NB4 (cell line): ENCODE data around the gene CDH23.

ENCODE experiments used
- DNase-seq: peaks from one replicate; pipeline ENCODE4 v3.0.0; 2010; ENCODE audit warnings: low read depth
- H3K4me3 ChIP-seq: one replicate; pipeline ENCODE4 v1.5.1; 2011; ENCODE audit warnings: mild to moderate bottlenecking, low read depth, low read length, moderate library complexity
- CTCF ChIP-seq: IDR thresholded peaks from one replicate; pipeline ENCODE4 v1.5.1; 2012; ENCODE audit warnings: low read depth, low read length
- MAX ChIP-seq: IDR thresholded peaks from 2 replicates; pipeline ENCODE4 v1.6.1; 2011; ENCODE audit warnings: low read depth, low read length
- MYC ChIP-seq: IDR thresholded peaks from 2 replicates; pipeline ENCODE4 v1.6.1; 2011; ENCODE audit warnings: low read depth, low read length
- POLR2A ChIP-seq: IDR thresholded peaks from 2 replicates; pipeline ENCODE4 v1.6.1; 2011; ENCODE audit warnings: mild to moderate bottlenecking; ENCODE audit not compliant: insufficient read length; ENCODE audit errors: extremely low read depth

Gene CDH23

GRCh38 chr10:71601273-71601672, 204.6 kb downstream of the CDH23 start:
- DNase-seq = no peak
- TF ChIP-seq MYC (no peak), POLR2A (no peak), CTCF (no peak), MAX (no peak)
- no peak overlapping the region for H3K4me3 ChIP-seq

- no peak for DNase-seq
- TF ChIP-seq CTCF = no peak
- H3K4me3 ChIP-seq = no peak overlapping the region
Measured at GRCh38 chr10:71603150-71603549, 206.4 kb downstream of the CDH23 start.

GRCh38 chr10:71603754-71604153, 207.0 kb downstream of the CDH23 start:
- TF ChIP-seq MYC (no peak), POLR2A (no peak), CTCF (no peak), MAX (no peak)
- no peak overlapping the region for H3K4me3 ChIP-seq
- DNase-seq = no peak

GRCh38 chr10:71604324-71605018, 207.8 kb downstream of the CDH23 start:
- TF ChIP-seq CTCF (no peak), MAX (no peak), POLR2A (no peak), MYC (no peak)
- no peak for DNase-seq
- H3K4me3 ChIP-seq = no peak overlapping the region

GRCh38 chr10:71605263-71605962, 208.7 kb downstream of the CDH23 start:
- no peak overlapping the region for H3K4me3 ChIP-seq
- no peak for DNase-seq
- TF ChIP-seq CTCF = no peak
- TF ChIP-seq MYC = no peak
- TF ChIP-seq POLR2A = no peak
- TF ChIP-seq MAX = no peak
